Measurements from ENCODE around the gene SLC6A11. TPM values are rescaled to one million over a fixed set of nuclear protein-coding genes. Genes with fewer than 3 reads are reported as not detected.

The SLC6A11 gene
- total RNA-seq, 1 experiment from 2014 or later: 1.5 TPM

GRCh38 chr3:10778492-10779292, 37.3 kb upstream of the SLC6A11 start:
- no peak overlapping the region for H3K56ac ChIP-seq (ENCODE audit: insufficient read length, low read depth, low read length)
- no peaks in the 10 kb centered on the region for H3K79me2 ChIP-seq (ENCODE audit: insufficient read depth, low read length)
- H3K4ac ChIP-seq (ENCODE audit: low read depth, low read length): no peak overlapping the region
- H2BK5ac ChIP-seq (ENCODE audit: insufficient read length, low read length): no peak overlapping the region
- no peak overlapping the region for H2BK12ac ChIP-seq (ENCODE audit: insufficient read length, low read depth, low read length)
- H2BK120ac ChIP-seq (ENCODE audit: low read depth, low read length, poor library complexity, severe bottlenecking): no peak overlapping the region
- H3K4me2 ChIP-seq (ENCODE audit: insufficient read depth, insufficient read length, low read length): no peak overlapping the region
- no peak overlapping the region for H2BK15ac ChIP-seq (ENCODE audit: low read depth, low read length)
- H3T11ph ChIP-seq (ENCODE audit: low read length): no peak overlapping the region
- H4K91ac ChIP-seq (ENCODE audit: insufficient read length, low read depth, low read length): no peak overlapping the region
- H3K23me2 ChIP-seq (ENCODE audit: insufficient read length, low read depth, low read length, poor library complexity, severe bottlenecking): no peaks in the 10 kb centered on the region
- no peak overlapping the region for H3K18ac ChIP-seq (ENCODE audit: insufficient read length, low read depth, low read length)
- no peaks in the 10 kb centered on the region; the same call in 1 of the 2 replicates for H3K27me3 ChIP-seq (ENCODE audit: insufficient read depth, low read length)
- no peak overlapping the region for H4K5ac ChIP-seq (ENCODE audit: insufficient read length, low read depth, low read length)
- TF ChIP-seq CTCF (conservative IDR thresholded peaks at IDR 0.05): peak; percentile 17; the same call in 1 of the 3 replicates
- H3K4me3 Mint-ChIP-seq: no peak overlapping the region
- H4K8ac ChIP-seq (replicated peaks; ENCODE audit: insufficient read length, low read depth, low read length): no peak overlapping the region
- no peaks in the 10 kb centered on the region for H4K20me1 ChIP-seq (ENCODE audit: control insufficient read depth, insufficient read depth, insufficient read length)
- H2AK5ac ChIP-seq (ENCODE audit: insufficient read length, low read length): no peak overlapping the region
- no peak overlapping the region for H3K23ac ChIP-seq (ENCODE audit: insufficient read length, low read depth, low read length)
- H3K4me1 Mint-ChIP-seq: no peaks in the 10 kb centered on the region
- no CpG with 5 or more reads among the region's 8 CpGs for WGBS (ENCODE audit: extremely low coverage, insufficient read length, low lambda C conversion rate)
- H3K79me1 ChIP-seq (ENCODE audit: insufficient read depth, low read depth, low read length, poor library complexity, severe bottlenecking): no peaks in the 10 kb centered on the region
- H2BK20ac ChIP-seq (ENCODE audit: low read depth, low read length, poor library complexity, severe bottlenecking): no peak overlapping the region
- DNase-seq: no peak
- H3K14ac ChIP-seq (ENCODE audit: insufficient read depth, low read length): no peak overlapping the region
- H2AFZ ChIP-seq (ENCODE audit: low read length): no peak overlapping the region
- no peaks in the 10 kb centered on the region; a peak in 1 of 5 replicates for H3K9me3 Mint-ChIP-seq
- H3K27ac ChIP-seq (ENCODE audit: insufficient read length, low read depth, low read length): no peak overlapping the region
- H3K9ac ChIP-seq (ENCODE audit: extremely low read depth, insufficient read length, low read length): no peak overlapping the region
- no peaks in the 10 kb centered on the region for H3K9me3 ChIP-seq (ENCODE audit: control insufficient read depth, low read depth, low read length)
- no peak overlapping the region for H3K27ac Mint-ChIP-seq
- H3K27me3 Mint-ChIP-seq (ENCODE audit: low read depth): peaks cover 49% of the 10 kb centered on the region
- no peaks in the 10 kb centered on the region for H3K4me1 ChIP-seq (ENCODE audit: insufficient read depth, low read length)
- no peaks in the 10 kb centered on the region for H3K36me3 Mint-ChIP-seq (ENCODE audit: insufficient read depth in 1 of 3, low read depth in 3 of 3)
